ENCODE measurements around the gene IBTK. TPM values are rescaled to one million over a fixed set of nuclear protein-coding genes. Genes with fewer than 3 reads are reported as not detected.

Gene IBTK
- total RNA-seq, 1 donor from 2014 or later = 34.8 TPM

DNA sequence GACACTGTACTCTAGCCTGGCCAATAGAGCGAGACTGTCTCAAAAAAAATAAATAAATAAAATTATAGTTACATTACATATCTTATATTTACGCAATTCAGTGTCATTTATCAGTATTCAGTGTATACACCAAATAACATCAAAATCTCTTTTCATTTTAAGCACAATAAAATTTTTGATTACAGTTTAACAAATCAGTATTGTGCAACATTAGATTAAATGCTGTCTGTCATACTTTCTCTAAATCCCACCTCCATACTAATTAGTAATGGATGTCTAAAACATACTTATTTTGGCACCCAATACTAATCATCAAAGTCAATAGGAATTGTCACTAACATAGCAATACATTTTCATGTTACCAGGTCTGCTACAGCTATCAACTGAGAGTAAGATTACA is 27.4 kb downstream of the IBTK start:
- no peaks in the 10 kb centered on the region for H3K4me1 Mint-ChIP-seq (ENCODE audit: low read depth)
- H3K27ac Mint-ChIP-seq = no peak overlapping the region
- peaks cover 20% of the 10 kb centered on the region for H3K36me3 Mint-ChIP-seq (ENCODE audit: insufficient read depth)
- no peaks in the 10 kb centered on the region for H3K27me3 Mint-ChIP-seq
- TF ChIP-seq, protein P1, sequence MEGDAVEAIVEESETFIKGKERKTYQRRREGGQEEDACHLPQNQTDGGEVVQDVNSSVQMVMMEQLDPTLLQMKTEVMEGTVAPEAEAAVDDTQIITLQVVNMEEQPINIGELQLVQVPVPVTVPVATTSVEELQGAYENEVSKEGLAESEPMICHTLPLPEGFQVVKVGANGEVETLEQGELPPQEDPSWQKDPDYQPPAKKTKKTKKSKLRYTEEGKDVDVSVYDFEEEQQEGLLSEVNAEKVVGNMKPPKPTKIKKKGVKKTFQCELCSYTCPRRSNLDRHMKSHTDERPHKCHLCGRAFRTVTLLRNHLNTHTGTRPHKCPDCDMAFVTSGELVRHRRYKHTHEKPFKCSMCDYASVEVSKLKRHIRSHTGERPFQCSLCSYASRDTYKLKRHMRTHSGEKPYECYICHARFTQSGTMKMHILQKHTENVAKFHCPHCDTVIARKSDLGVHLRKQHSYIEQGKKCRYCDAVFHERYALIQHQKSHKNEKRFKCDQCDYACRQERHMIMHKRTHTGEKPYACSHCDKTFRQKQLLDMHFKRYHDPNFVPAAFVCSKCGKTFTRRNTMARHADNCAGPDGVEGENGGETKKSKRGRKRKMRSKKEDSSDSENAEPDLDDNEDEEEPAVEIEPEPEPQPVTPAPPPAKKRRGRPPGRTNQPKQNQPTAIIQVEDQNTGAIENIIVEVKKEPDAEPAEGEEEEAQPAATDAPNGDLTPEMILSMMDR (IDR thresholded peaks at IDR 0.05; ENCODE audit: unreplicated experiment) = no peak
- H3K4me3 Mint-ChIP-seq (ENCODE audit: low read depth) = no peak overlapping the region
- no peaks in the 10 kb centered on the region for H3K9me3 Mint-ChIP-seq (ENCODE audit: low read depth)
- DNase-seq (ENCODE audit: low spot score, unreplicated experiment) = no peak

DNA sequence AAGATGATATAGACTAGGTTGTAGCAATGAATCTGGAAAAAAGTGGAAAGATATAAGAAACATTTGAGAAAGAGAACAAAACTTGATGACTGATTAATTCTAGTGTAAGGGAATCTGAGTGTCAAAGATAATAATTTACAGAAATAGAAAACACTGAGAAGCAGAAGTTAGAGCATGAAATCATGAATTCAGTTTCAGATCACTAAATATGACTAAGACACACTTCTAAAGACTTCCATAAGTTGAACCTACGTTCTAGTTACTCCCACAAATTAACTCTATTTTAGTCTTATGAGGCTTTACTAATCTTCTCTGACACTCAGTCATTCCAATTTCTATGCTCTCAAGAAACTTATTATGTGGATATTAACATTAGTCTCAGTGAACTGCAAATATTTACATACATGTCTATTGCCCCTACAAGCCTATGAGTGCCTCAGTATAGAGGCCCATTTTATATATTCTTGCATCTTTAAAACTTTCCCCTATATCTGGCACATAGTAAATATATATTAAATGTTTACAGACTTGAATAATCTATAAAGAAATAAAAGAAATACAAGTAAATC is 30.4 kb downstream of the IBTK start:
- no peaks in the 10 kb centered on the region for H3K27me3 Mint-ChIP-seq
- no peaks in the 10 kb centered on the region for H3K9me3 Mint-ChIP-seq (ENCODE audit: low read depth)
- no peak for DNase-seq (ENCODE audit: low spot score, unreplicated experiment)
- no peaks in the 10 kb centered on the region for H3K4me1 Mint-ChIP-seq (ENCODE audit: low read depth)
- peaks cover 31% of the 10 kb centered on the region for H3K36me3 Mint-ChIP-seq (ENCODE audit: insufficient read depth)
- no peak overlapping the region for H3K27ac Mint-ChIP-seq
- H3K4me3 Mint-ChIP-seq (ENCODE audit: low read depth) = no peak overlapping the region
- TF ChIP-seq, protein P1 (IDR thresholded peaks at IDR 0.05; ENCODE audit: unreplicated experiment) = no peak

DNA sequence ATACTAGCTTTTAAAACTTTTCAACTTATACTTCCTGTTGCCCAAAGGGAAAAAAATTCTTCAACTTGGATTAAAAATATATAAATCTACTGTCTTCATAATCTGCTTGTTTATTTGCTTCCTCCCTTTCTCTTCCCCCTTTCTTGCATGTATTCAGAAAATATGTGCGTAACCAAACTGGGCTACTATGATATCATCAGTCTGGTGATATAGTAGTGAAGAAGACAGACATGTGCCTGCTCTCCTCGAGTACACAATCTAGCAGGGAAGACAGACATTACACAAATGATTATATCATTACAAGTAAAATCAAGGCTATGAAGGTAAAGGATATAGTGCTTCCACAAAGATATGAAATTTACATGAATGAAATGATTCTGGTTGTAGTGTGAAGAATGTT is 31.0 kb downstream of the IBTK start:
- Mint-ChIP-seq H3K27ac (no peak overlapping the region), H3K27me3 (no peaks in the 10 kb centered on the region), H3K4me3 (ENCODE audit: low read depth) (no peak overlapping the region), H3K36me3 (ENCODE audit: insufficient read depth) (peaks cover 31% of the 10 kb centered on the region), H3K9me3 (ENCODE audit: low read depth) (no peaks in the 10 kb centered on the region), H3K4me1 (ENCODE audit: low read depth) (no peaks in the 10 kb centered on the region)
- TF ChIP-seq, protein P1 (IDR thresholded peaks at IDR 0.05; ENCODE audit: unreplicated experiment) = no peak
- DNase-seq (ENCODE audit: low spot score, unreplicated experiment) = no peak

DNA sequence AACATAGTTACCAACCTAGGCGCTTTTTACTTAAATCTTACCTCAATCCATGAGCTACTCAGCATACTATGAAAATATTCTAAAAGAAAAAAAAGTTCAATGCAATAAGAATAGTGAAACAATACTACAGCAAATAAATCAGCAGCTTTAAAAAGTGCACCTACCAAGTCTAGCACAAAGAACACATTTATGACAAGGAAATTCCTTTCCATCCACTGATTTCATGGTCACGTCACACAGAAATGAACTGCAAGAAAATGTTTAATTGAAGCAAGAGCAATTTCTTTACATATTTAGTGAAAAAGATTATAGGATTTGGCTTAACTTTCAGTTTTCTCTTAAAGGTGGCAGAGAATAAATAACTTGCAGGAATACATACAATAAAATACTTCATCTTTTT is 36.2 kb downstream of the IBTK start:
- Mint-ChIP-seq H3K9me3 (ENCODE audit: low read depth) (no peaks in the 10 kb centered on the region), H3K36me3 (ENCODE audit: insufficient read depth) (peaks cover 42% of the 10 kb centered on the region), H3K27ac (no peak overlapping the region), H3K4me1 (ENCODE audit: low read depth) (peaks cover 7% of the 10 kb centered on the region), H3K27me3 (no peaks in the 10 kb centered on the region), H3K4me3 (ENCODE audit: low read depth) (no peak overlapping the region)
- DNase-seq (ENCODE audit: low spot score, unreplicated experiment) = no peak
- TF ChIP-seq, protein P1 (IDR thresholded peaks at IDR 0.05; ENCODE audit: unreplicated experiment) = no peak

DNA sequence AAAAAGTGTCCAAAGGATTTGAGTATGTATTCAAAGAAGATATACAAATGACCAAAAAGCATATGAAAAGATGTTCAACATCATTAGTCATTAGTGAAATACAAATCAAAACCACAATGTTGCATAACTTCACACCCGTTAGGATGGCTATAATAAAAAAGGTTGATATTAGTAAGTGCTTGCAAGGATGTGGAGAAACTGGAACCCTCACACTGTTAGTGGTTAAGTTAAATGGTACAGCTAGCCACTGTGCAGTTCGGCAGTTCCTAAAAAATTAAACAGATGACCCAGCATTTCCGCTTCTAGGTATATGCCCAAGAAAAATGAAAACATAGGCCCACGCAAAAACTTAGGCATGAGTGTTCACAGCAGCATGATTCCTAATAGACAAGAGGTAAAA is 38.6 kb downstream of the IBTK start:
- peaks cover 38% of the 10 kb centered on the region for H3K36me3 Mint-ChIP-seq (ENCODE audit: insufficient read depth)
- no peak overlapping the region for H3K4me3 Mint-ChIP-seq (ENCODE audit: low read depth)
- H3K9me3 Mint-ChIP-seq (ENCODE audit: low read depth) = no peaks in the 10 kb centered on the region
- H3K27ac Mint-ChIP-seq = no peak overlapping the region
- no peak for DNase-seq (ENCODE audit: low spot score, unreplicated experiment)
- no peaks in the 10 kb centered on the region for H3K27me3 Mint-ChIP-seq
- peaks cover 14% of the 10 kb centered on the region for H3K4me1 Mint-ChIP-seq (ENCODE audit: low read depth)
- TF ChIP-seq, protein P1 (IDR thresholded peaks at IDR 0.05; ENCODE audit: unreplicated experiment) = no peak

Data from progenitor cell of endocrine pancreas (in vitro differentiated cells).